ENCODE results near the gene PDE4D. TPM values are rescaled to one million over a fixed set of nuclear protein-coding genes. Genes with fewer than 3 reads are reported as not detected.

The PDE4D gene
- total RNA-seq, 2 experiments from 2014 or later: 0.50 to 0.51 TPM

GRCh38 chr5:59097712-59098111, 795.8 kb downstream of the PDE4D start:
- intact Hi-C loops (cut with micrococcal nuclease; ENCODE audit: unreplicated experiment): no loop called here
- no peaks in the 10 kb centered on the region for H4K20me1 ChIP-seq (ENCODE audit: insufficient read depth, low read length)
- H2AFZ ChIP-seq (ENCODE audit: low read length): no peak overlapping the region
- H3K36me3 ChIP-seq (ENCODE audit: insufficient read depth, low read length): no peaks in the 10 kb centered on the region
- H3K27ac ChIP-seq (ENCODE audit: low read depth, low read length, poor library complexity, severe bottlenecking): no peak overlapping the region
- no peaks in the 10 kb centered on the region for H3K9me2 ChIP-seq (ENCODE audit: insufficient read depth, low read length)
- TF ChIP-seq EZH2phosphoT487 (IDR thresholded peaks at IDR 0.05; ENCODE audit: borderline replicate concordance, low read depth, low read length) (no peak), CTCF (conservative IDR thresholded peaks at IDR 0.05; ENCODE audit: low read length) (no peak)
- no peak overlapping the region for H3K4me3 ChIP-seq (ENCODE audit: low read depth, low read length, poor library complexity, severe bottlenecking)
- H3K9me3 ChIP-seq (ENCODE audit: low read length): no peaks in the 10 kb centered on the region
- BruUV-seq (replicated peaks): no TSS peak
- DNase-seq (ENCODE audit: low spot score): no peak
- CTCF ChIA-PET (ENCODE audit: unreplicated experiment): no interaction called here
- H3K79me2 ChIP-seq (ENCODE audit: insufficient read depth, low read depth, low read length): no peaks in the 10 kb centered on the region
- POLR2A ChIA-PET: no interaction called here
- H3K4me2 ChIP-seq (ENCODE audit: low read length): no peak overlapping the region
- no peaks in the 10 kb centered on the region for H3K4me1 ChIP-seq (ENCODE audit: insufficient read depth, low read length, poor library complexity, severe bottlenecking)

GRCh38 chr5:59097116-59097515, 796.4 kb downstream of the PDE4D start:
- CTCF ChIA-PET (ENCODE audit: unreplicated experiment): no interaction called here
- H3K27ac ChIP-seq (ENCODE audit: low read depth, low read length, poor library complexity, severe bottlenecking): no peak overlapping the region
- BruUV-seq (replicated peaks): no TSS peak
- H3K4me2 ChIP-seq (ENCODE audit: low read length): no peak overlapping the region
- no peaks in the 10 kb centered on the region for H3K9me3 ChIP-seq (ENCODE audit: low read length)
- no peaks in the 10 kb centered on the region for H3K4me1 ChIP-seq (ENCODE audit: insufficient read depth, low read length, poor library complexity, severe bottlenecking)
- H3K4me3 ChIP-seq (ENCODE audit: low read depth, low read length, poor library complexity, severe bottlenecking): no peak overlapping the region
- H2AFZ ChIP-seq (ENCODE audit: low read length): no peak overlapping the region
- DNase-seq (ENCODE audit: low spot score): no peak
- TF ChIP-seq CTCF (conservative IDR thresholded peaks at IDR 0.05; ENCODE audit: low read length) (no peak), EZH2phosphoT487 (IDR thresholded peaks at IDR 0.05; ENCODE audit: borderline replicate concordance, low read depth, low read length) (no peak)
- H3K36me3 ChIP-seq (ENCODE audit: insufficient read depth, low read length): no peaks in the 10 kb centered on the region
- intact Hi-C loops (cut with micrococcal nuclease; ENCODE audit: unreplicated experiment): no loop called here
- no peaks in the 10 kb centered on the region for H4K20me1 ChIP-seq (ENCODE audit: insufficient read depth, low read length)
- H3K79me2 ChIP-seq (ENCODE audit: insufficient read depth, low read depth, low read length): no peaks in the 10 kb centered on the region
- POLR2A ChIA-PET: no interaction called here
- H3K9me2 ChIP-seq (ENCODE audit: insufficient read depth, low read length): no peaks in the 10 kb centered on the region

- Histone ChIP-seq H3K4me2 (ENCODE audit: low read length) (no peak overlapping the region), H3K4me3 (ENCODE audit: low read depth, low read length, poor library complexity, severe bottlenecking) (no peak overlapping the region), H4K20me1 (ENCODE audit: insufficient read depth, low read length) (no peaks in the 10 kb centered on the region), H3K9me2 (ENCODE audit: insufficient read depth, low read length) (no peaks in the 10 kb centered on the region), H3K27ac (ENCODE audit: low read depth, low read length, poor library complexity, severe bottlenecking) (no peak overlapping the region), H3K79me2 (ENCODE audit: insufficient read depth, low read depth, low read length) (no peaks in the 10 kb centered on the region), H3K4me1 (ENCODE audit: insufficient read depth, low read length, poor library complexity, severe bottlenecking) (no peaks in the 10 kb centered on the region), H2AFZ (ENCODE audit: low read length) (no peak overlapping the region), H3K36me3 (ENCODE audit: insufficient read depth, low read length) (no peaks in the 10 kb centered on the region), H3K9me3 (ENCODE audit: low read length) (no peaks in the 10 kb centered on the region)
- POLR2A ChIA-PET: interaction anchor here (0.7 to 1.4 kb wide), 2 partner anchors 11 to 43 kb away, joined by 3 to 4 read pairs; no protein-coding TSS in a partner anchor
- BruUV-seq (replicated peaks): no TSS peak
- CTCF ChIA-PET (ENCODE audit: unreplicated experiment): no interaction called here
- no peak for DNase-seq (ENCODE audit: low spot score)
- no peak for TF ChIP-seq CTCF (conservative IDR thresholded peaks at IDR 0.05; ENCODE audit: low read length)
- no peak for TF ChIP-seq EZH2phosphoT487 (IDR thresholded peaks at IDR 0.05; ENCODE audit: borderline replicate concordance, low read depth, low read length)
- intact Hi-C loops (cut with micrococcal nuclease; ENCODE audit: unreplicated experiment): no loop called here
Observed at GRCh38 chr5:59095480-59095879, 798.0 kb downstream of the PDE4D start.
